H9 (cell line): Measurements from ENCODE around the gene DYRK1B. TPM values are rescaled to one million over a fixed set of nuclear protein-coding genes. Genes with fewer than 3 reads are reported as not detected.
"Not testable (repeated sequence)": the region's sequence is repeated elsewhere in the genome, so short reads cannot be mapped to it uniquely, and the experiment has no call there.

ENCODE experiments used
- DNase-seq: peaks from one replicate; pipeline ENCODE4 v3.0.0-alpha.2; 2017
- H2AFZ ChIP-seq: one replicate; pipeline ENCODE4 v1.6.1; 2013; ENCODE audit warnings: mild to moderate bottlenecking, low read length, control low read depth, moderate library complexity
- H2AK5ac ChIP-seq: 2 replicates; pipeline ENCODE4 v1.6.1; 2013; ENCODE audit warnings: low read length, control low read depth, mixed read lengths; ENCODE audit not compliant: insufficient read length
- H2BK120ac ChIP-seq: one replicate; pipeline ENCODE4 v1.6.1; 2013; ENCODE audit warnings: low read depth, mild to moderate bottlenecking, low read length, control low read depth, inconsistent platforms; ENCODE audit not compliant: poor library complexity, severe bottlenecking
- H2BK12ac ChIP-seq: 2 replicates; pipeline ENCODE4 v1.6.1; 2013; ENCODE audit warnings: low read length, control low read depth, mixed read lengths, low read depth; ENCODE audit not compliant: insufficient read length
- H2BK15ac ChIP-seq: 2 replicates; pipeline ENCODE4 v1.6.1; 2013; ENCODE audit warnings: low read depth, low read length, control low read depth
- H2BK20ac ChIP-seq: one replicate; pipeline ENCODE4 v1.6.1; 2013; ENCODE audit warnings: low read depth, mild to moderate bottlenecking, low read length, control low read depth, inconsistent platforms; ENCODE audit not compliant: poor library complexity, severe bottlenecking
- H2BK5ac ChIP-seq: 2 replicates; pipeline ENCODE4 v1.6.1; 2013; ENCODE audit warnings: low read length, control low read depth, mixed read lengths; ENCODE audit not compliant: insufficient read length
- H3K14ac ChIP-seq: 2 replicates; pipeline ENCODE4 v1.6.1; 2013; ENCODE audit warnings: low read length, control low read depth; ENCODE audit not compliant: insufficient read depth
- H3K18ac ChIP-seq: 2 replicates; pipeline ENCODE4 v1.6.1; 2013; ENCODE audit warnings: low read depth, mild to moderate bottlenecking, mixed read lengths, low read length, control low read depth; ENCODE audit not compliant: insufficient read length
- H3K23ac ChIP-seq: 2 replicates; pipeline ENCODE4 v1.6.1; 2013; ENCODE audit warnings: low read length, control low read depth, mixed read lengths, low read depth; ENCODE audit not compliant: insufficient read length
- H3K23me2 ChIP-seq: 2 replicates; pipeline ENCODE4 v1.6.1; 2013; ENCODE audit warnings: low read depth, mild to moderate bottlenecking, mixed read lengths, low read length, control low read depth; ENCODE audit not compliant: insufficient read length, poor library complexity, severe bottlenecking
- H3K27ac ChIP-seq: 2 replicates; pipeline ENCODE4 v1.5.1; 2013; ENCODE audit warnings: low read length, control low read depth, mixed read lengths, low read depth; ENCODE audit not compliant: insufficient read length
- H3K27me3 ChIP-seq: 2 replicates; pipeline ENCODE4 v1.6.1; 2013; ENCODE audit warnings: low read length, control low read depth, inconsistent platforms; ENCODE audit not compliant: insufficient read depth
- H3K4ac ChIP-seq: 2 replicates; pipeline ENCODE4 v1.6.1; 2013; ENCODE audit warnings: low read depth, mild to moderate bottlenecking, control low read depth, inconsistent platforms, low read length, moderate library complexity
- H3K4me1 ChIP-seq: 2 replicates; pipeline ENCODE4 v1.6.1; 2013; ENCODE audit warnings: low read length, control low read depth, inconsistent platforms; ENCODE audit not compliant: insufficient read depth
- H3K4me2 ChIP-seq: 2 replicates; pipeline ENCODE4 v1.6.1; 2013; ENCODE audit warnings: low read length, control low read depth, mixed read lengths; ENCODE audit not compliant: insufficient read length, insufficient read depth
- H3K56ac ChIP-seq: 2 replicates; pipeline ENCODE4 v1.6.1; 2013; ENCODE audit warnings: low read depth, mild to moderate bottlenecking, mixed read lengths, low read length, control low read depth; ENCODE audit not compliant: insufficient read length
- H3K79me1 ChIP-seq: 2 replicates; pipeline ENCODE4 v1.6.1; 2013; ENCODE audit warnings: low read depth, mild to moderate bottlenecking, moderate library complexity, low read length, control low read depth, inconsistent platforms; ENCODE audit not compliant: insufficient read depth, poor library complexity, severe bottlenecking
- H3K79me2 ChIP-seq: 2 replicates; pipeline ENCODE4 v1.6.1; 2013; ENCODE audit warnings: low read length, control low read depth, inconsistent platforms; ENCODE audit not compliant: insufficient read depth
- H3K9ac ChIP-seq: 2 replicates; pipeline ENCODE4 v1.6.1; 2013; ENCODE audit warnings: low read length, control low read depth, mixed read lengths; ENCODE audit not compliant: insufficient read length; ENCODE audit errors: extremely low read depth
- H3K9me3 ChIP-seq: one replicate; pipeline ENCODE4 v1.6.1; 2013; ENCODE audit warnings: low read depth, low read length, inconsistent platforms; ENCODE audit not compliant: control insufficient read depth
- H3T11ph ChIP-seq: one replicate; pipeline ENCODE4 v1.6.1; 2013; ENCODE audit warnings: mild to moderate bottlenecking, low read length, control low read depth, inconsistent platforms
- H4K20me1 ChIP-seq: one replicate; pipeline ENCODE4 v1.6.1; 2013; ENCODE audit not compliant: control insufficient read depth, insufficient read length, insufficient read depth
- H4K5ac ChIP-seq: 2 replicates; pipeline ENCODE4 v1.6.1; 2013; ENCODE audit warnings: low read depth, mild to moderate bottlenecking, mixed read lengths, low read length, control low read depth; ENCODE audit not compliant: insufficient read length
- H4K8ac ChIP-seq: replicated peaks from 2 replicates; pipeline ENCODE4 v1.6.1; 2013; ENCODE audit warnings: low read length, control low read depth, mixed read lengths, low read depth; ENCODE audit not compliant: insufficient read length
- H4K91ac ChIP-seq: 2 replicates; pipeline ENCODE4 v1.6.1; 2013; ENCODE audit warnings: low read depth, mild to moderate bottlenecking, moderate library complexity, mixed read lengths, low read length, control low read depth; ENCODE audit not compliant: insufficient read length
- H3K27ac Mint-ChIP-seq, 3 experiments: 2 replicates in 2 of 3; 3 replicates in 1 of 3; pipeline ENCODE4 v1.8.0; 2020 to 2021; ENCODE audit warnings: mixed read lengths in 3 of 3, mild to moderate bottlenecking in 1 of 3, moderate library complexity in 1 of 3
- H3K27me3 Mint-ChIP-seq: 2 replicates; pipeline ENCODE4 v1.8.0; 2021; ENCODE audit warnings: low read depth, mild to moderate bottlenecking, moderate library complexity, mixed read lengths
- H3K36me3 Mint-ChIP-seq, 3 experiments: 2 replicates in 2 of 3; 3 replicates in 1 of 3; pipeline ENCODE4 v1.8.0; 2020 to 2021; ENCODE audit warnings: low read depth in 3 of 3, mixed read lengths in 3 of 3; ENCODE audit not compliant: insufficient read depth in 1 of 3
- H3K4me1 Mint-ChIP-seq, 2 experiments: 2 replicates each; pipeline ENCODE4 v1.8.0; 2020; ENCODE audit warnings: mixed read lengths in 2 of 2
- H3K4me3 Mint-ChIP-seq, 2 experiments: 2 replicates in 1 of 2; 3 replicates in 1 of 2; pipeline ENCODE4 v1.8.0; 2020 to 2021; ENCODE audit warnings: mild to moderate bottlenecking in 2 of 2, mixed read lengths in 2 of 2, moderate library complexity in 1 of 2
- H3K9me3 Mint-ChIP-seq, 2 experiments: 2 replicates in 1 of 2; 3 replicates in 1 of 2; pipeline ENCODE4 v1.8.0; 2020; ENCODE audit warnings: mild to moderate bottlenecking in 2 of 2, mixed read lengths in 2 of 2, moderate library complexity in 1 of 2
- WGBS: extraction: QIAGEN DNeasy Blood & Tissue Kit; methylation state at CpG from one replicate; pipeline ENCODE4 v1.1.7; 2013; ENCODE audit warnings: missing lambda C conversion rate, low lambda C conversion rate, mixed read lengths; ENCODE audit not compliant: insufficient read length; ENCODE audit errors: extremely low coverage; 5-methylcytosine and 5-hydroxymethylcytosine counted together
- total RNA-seq: library from RNA; stranded (reverse); gene quantifications from 2 replicates; pipeline ENCODE4 v1.2.1, GENCODE V29; 2021
- TF ChIP-seq, protein P1 (sequence below): fragments of 200-600 bp; sonication (generic); conservative IDR thresholded peaks from 3 replicates; pipeline ENCODE4 v1.8.0; 2021; ENCODE audit warnings: antibody characterized with exemption, mild to moderate bottlenecking

The DYRK1B gene
- total RNA-seq, 1 experiment from 2014 or later = 14.3 TPM

DNA sequence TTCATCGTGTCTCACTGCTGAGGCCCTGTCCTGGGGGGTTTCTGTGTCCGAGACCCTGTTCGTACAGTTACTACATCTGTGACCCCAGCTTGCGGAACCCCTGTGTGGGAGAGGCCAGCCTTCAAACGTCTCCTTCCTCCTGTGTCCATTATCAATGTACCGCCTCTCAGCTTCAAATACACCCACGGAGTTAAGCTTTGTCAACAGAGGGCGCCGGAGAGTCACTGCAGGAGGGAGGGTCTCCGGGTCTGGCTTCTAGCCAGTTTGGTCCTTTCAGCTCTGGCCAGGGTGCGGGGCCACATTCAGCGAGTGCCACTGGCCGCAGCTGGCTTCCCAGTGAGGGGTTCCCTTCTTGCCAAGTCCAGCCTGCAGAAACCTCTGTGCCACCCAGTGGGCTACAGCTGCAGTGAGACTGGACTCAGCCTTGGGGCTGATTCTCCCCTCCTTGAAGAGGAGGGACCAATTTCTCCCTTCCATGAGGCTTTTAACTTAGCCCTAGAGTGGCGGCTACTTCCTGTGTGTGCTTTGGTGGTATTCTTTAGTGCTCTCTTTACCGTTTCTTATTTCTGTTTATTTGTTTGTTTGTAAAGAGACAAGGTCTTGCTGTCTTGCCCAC is 47.6 kb upstream of the DYRK1B start:
- H2BK5ac ChIP-seq, H2BK12ac ChIP-seq, H4K5ac ChIP-seq, H3K4me3 Mint-ChIP-seq, H3K4me2 ChIP-seq, H3K79me1 ChIP-seq, H3K23me2 ChIP-seq, H3K9ac ChIP-seq, H4K8ac ChIP-seq, H3K27ac ChIP-seq, H3K36me3 Mint-ChIP-seq, H4K20me1 ChIP-seq, H2BK20ac ChIP-seq, H3K4me1 Mint-ChIP-seq, H3K14ac ChIP-seq, H3K27me3 ChIP-seq, H3K9me3 Mint-ChIP-seq, H3K27me3 Mint-ChIP-seq, H3K56ac ChIP-seq, H3K27ac Mint-ChIP-seq, H3K4ac ChIP-seq, H2AFZ ChIP-seq, H3K9me3 ChIP-seq, H2AK5ac ChIP-seq, H3K18ac ChIP-seq, H3K4me1 ChIP-seq, H3T11ph ChIP-seq, H4K91ac ChIP-seq, H3K23ac ChIP-seq, H2BK120ac ChIP-seq, H2BK15ac ChIP-seq, H3K79me2 ChIP-seq: not testable (repeated sequence)
- DNase-seq = peak; percentile 84
- WGBS = no CpG with 5 or more reads among the region's 15 CpGs
- TF ChIP-seq, protein P1, sequence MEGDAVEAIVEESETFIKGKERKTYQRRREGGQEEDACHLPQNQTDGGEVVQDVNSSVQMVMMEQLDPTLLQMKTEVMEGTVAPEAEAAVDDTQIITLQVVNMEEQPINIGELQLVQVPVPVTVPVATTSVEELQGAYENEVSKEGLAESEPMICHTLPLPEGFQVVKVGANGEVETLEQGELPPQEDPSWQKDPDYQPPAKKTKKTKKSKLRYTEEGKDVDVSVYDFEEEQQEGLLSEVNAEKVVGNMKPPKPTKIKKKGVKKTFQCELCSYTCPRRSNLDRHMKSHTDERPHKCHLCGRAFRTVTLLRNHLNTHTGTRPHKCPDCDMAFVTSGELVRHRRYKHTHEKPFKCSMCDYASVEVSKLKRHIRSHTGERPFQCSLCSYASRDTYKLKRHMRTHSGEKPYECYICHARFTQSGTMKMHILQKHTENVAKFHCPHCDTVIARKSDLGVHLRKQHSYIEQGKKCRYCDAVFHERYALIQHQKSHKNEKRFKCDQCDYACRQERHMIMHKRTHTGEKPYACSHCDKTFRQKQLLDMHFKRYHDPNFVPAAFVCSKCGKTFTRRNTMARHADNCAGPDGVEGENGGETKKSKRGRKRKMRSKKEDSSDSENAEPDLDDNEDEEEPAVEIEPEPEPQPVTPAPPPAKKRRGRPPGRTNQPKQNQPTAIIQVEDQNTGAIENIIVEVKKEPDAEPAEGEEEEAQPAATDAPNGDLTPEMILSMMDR = peak; percentile 77

DNA sequence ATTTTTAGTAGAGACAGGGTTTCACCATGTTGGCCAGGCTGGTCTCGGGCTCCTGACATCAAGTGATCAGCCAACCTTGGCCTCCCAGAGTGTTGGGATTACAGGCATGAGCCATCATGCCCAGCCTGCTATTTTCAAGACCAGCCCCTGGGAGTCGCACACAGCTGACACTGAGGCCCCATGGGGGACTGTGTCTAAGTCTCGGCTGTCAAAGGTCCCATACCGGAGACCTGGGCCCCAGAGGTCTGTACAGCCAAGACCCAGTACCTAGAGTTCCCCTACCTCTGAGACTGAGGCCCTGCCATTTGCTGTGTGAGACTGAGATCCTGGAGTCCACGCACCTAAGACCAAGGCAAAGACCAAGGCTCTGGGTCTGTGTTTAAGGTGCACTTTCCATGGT is 46.3 kb upstream of the DYRK1B start:
- H3K27me3 ChIP-seq, H3K27ac ChIP-seq, H3K4me1 Mint-ChIP-seq, H3K14ac ChIP-seq, H3K23ac ChIP-seq, H3K4ac ChIP-seq, H3K23me2 ChIP-seq, H3K79me2 ChIP-seq, H3K4me2 ChIP-seq, H3K9ac ChIP-seq, DNase-seq, H3K4me3 Mint-ChIP-seq, H4K5ac ChIP-seq, H2AK5ac ChIP-seq, H3K4me1 ChIP-seq, H2AFZ ChIP-seq, H4K20me1 ChIP-seq, H3K9me3 ChIP-seq, H2BK120ac ChIP-seq, H2BK12ac ChIP-seq, H2BK5ac ChIP-seq, H2BK20ac ChIP-seq, H3K27me3 Mint-ChIP-seq, H3K56ac ChIP-seq, H3K18ac ChIP-seq, H3K9me3 Mint-ChIP-seq, H3K79me1 ChIP-seq, H3K27ac Mint-ChIP-seq, H3T11ph ChIP-seq, H4K91ac ChIP-seq, H2BK15ac ChIP-seq, H4K8ac ChIP-seq, H3K36me3 Mint-ChIP-seq: not testable (repeated sequence)
- no CpG with 5 or more reads among the region's 5 CpGs for WGBS
